Posterior vena cava (tissue), 2 donors: ENCODE measurements around the gene PAWR. TPM values are rescaled to one million over a fixed set of nuclear protein-coding genes. Genes with fewer than 3 reads are reported as not detected.

ENCODE experiments used
- total RNA-seq, 2 donors: library from RNA; stranded (reverse); fragmentation: NEBNext Ultra II Directional; extraction: Animal tissue kit (Norgen Biotek cat#: 25700); gene quantifications; one replicate each; pipeline ENCODE4 v1.2.1, GENCODE V29; 2021
- donor health status: DM: yes; HTN: yes; CAD: no.
- donor health status: DM: yes; HTN: yes; CAD: no.

PAWR gene
- total RNA-seq, 2 donors from 2014 or later = 148 to 218 TPM

Other genes starting within 250 kb of the PAWR start
- gene PPP1R12A, start 244.1 kb upstream of the PAWR start, total RNA-seq = 100 to 1,000 TPM; 220 to 239 TPM